Esophagus squamous epithelium (tissue), 4 donors: ENCODE measurements around the gene THAP3.

Experiments
- CTCF ChIP-seq, 6 experiments: fragments of 450-650 bp in 4 of 6; fragments of 200-600 bp in 2 of 6; sonication (generic) in 2 of 6; IDR thresholded peaks; one replicate each; pipeline ENCODE4 v1.5.1; 2016 to 2019; ENCODE audit warnings: antibody characterized with exemption in 6 of 6, mild to moderate bottlenecking in 4 of 6, moderate library complexity in 4 of 6
- POLR2A ChIP-seq, 4 donors: fragments of 450-650 bp; IDR thresholded peaks; one replicate each; pipeline ENCODE4 v1.6.1; 2017; ENCODE audit warnings: antibody characterized with exemption in 4 of 4, mild to moderate bottlenecking in 4 of 4, moderate library complexity in 3 of 4

GRCh38 chr1:6614019-6614928 is 10.4 kb upstream of the THAP3 start:
- TF ChIP-seq CTCF (IDR thresholded peaks at IDR 0.05) = no peak
- no peak for TF ChIP-seq POLR2A (IDR thresholded peaks at IDR 0.05)
